ENCODE results near the gene GTPBP3.
"Not testable (repeated sequence)": the region's sequence is repeated elsewhere in the genome, so short reads cannot be mapped to it uniquely, and the experiment has no call there.

The GTPBP3 gene

GRCh38 chr19:17348700-17349099, 11.3 kb downstream of the GTPBP3 start:
- peaks cover 27% of the 10 kb centered on the region for H3K4me1 ChIP-seq (ENCODE audit: control insufficient read depth, insufficient read depth, low read length)
- no peak overlapping the region for H3K4me3 ChIP-seq (ENCODE audit: low read length in 2 of 2)
- H3K36me3 ChIP-seq (ENCODE audit: control insufficient read depth in 2 of 2, insufficient read depth in 2 of 2, low read length in 2 of 2), result no peaks in the 10 kb centered on the region
- no peaks in the 10 kb centered on the region for H3K9me3 ChIP-seq (ENCODE audit: control insufficient read depth in 2 of 2, low read length in 2 of 2)
- peak overlapping the region; percentile 49 for H3K27ac ChIP-seq (ENCODE audit: low read length)
- peaks cover 0 to 4% of the 10 kb centered on the region in 2 donors for H3K27me3 ChIP-seq (ENCODE audit: control insufficient read depth in 1 of 2, insufficient read depth in 2 of 2, low read length in 2 of 2)
- no peak overlapping the region for H3K9ac ChIP-seq (ENCODE audit: low read length in 2 of 2)

- peaks cover 0 to 4% of the 10 kb centered on the region in 2 donors for H3K27me3 ChIP-seq (ENCODE audit: control insufficient read depth in 1 of 2, insufficient read depth in 2 of 2, low read length in 2 of 2)
- H3K9ac ChIP-seq (ENCODE audit: low read length in 2 of 2), result no peak overlapping the region
- no peak overlapping the region for H3K4me3 ChIP-seq (ENCODE audit: low read length in 2 of 2)
- H3K36me3 ChIP-seq (ENCODE audit: control insufficient read depth in 2 of 2, insufficient read depth in 2 of 2, low read length in 2 of 2), result no peaks in the 10 kb centered on the region
- H3K4me1 ChIP-seq (ENCODE audit: control insufficient read depth, insufficient read depth, low read length), result peaks cover 21% of the 10 kb centered on the region
- no peaks in the 10 kb centered on the region for H3K9me3 ChIP-seq (ENCODE audit: control insufficient read depth in 2 of 2, low read length in 2 of 2)
- no peak overlapping the region for H3K27ac ChIP-seq (ENCODE audit: low read length)
Measured at GRCh38 chr19:17351815-17352435, 14.6 kb downstream of the GTPBP3 start.

DNA sequence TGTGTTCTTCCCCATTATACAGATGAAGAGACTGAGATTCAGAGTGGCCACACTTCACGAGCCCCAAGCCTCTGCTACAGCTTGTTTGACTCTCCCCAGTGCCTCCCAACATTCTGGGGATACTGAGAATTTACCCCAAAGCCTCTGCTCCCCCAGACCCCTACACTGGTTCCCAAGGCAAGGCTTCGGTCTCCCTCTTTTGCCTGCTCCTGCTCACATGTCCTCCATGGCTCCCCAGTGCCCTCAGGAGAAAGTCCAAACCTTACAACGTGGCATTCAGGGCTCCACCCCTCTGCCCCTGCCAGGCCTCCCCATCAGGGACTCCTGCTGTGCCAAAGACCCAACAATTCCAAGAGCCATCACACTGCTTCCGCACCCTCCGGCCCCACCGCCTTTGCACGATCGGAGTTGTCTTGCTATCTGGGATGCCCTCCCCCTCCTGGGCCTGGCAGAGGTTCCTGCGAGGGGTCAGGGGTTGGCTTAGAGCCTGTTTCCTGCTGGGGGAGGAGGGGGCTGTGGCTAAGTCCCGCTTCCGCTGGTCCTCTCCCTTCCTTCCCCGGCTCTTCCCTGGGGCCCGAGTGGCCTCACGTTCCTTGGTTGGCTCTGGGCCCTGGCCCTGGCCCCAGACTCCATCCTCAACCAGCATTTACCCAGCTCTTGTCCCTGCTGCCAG, 15.4 kb downstream of the GTPBP3 start:
- no peaks in the 10 kb centered on the region for H3K9me3 ChIP-seq (ENCODE audit: control insufficient read depth in 2 of 2, low read length in 2 of 2)
- no peak overlapping the region for H3K9ac ChIP-seq (ENCODE audit: low read length in 2 of 2)
- peaks cover 13% of the 10 kb centered on the region for H3K4me1 ChIP-seq (ENCODE audit: control insufficient read depth, insufficient read depth, low read length)
- H3K27ac ChIP-seq (ENCODE audit: low read length), result no peak overlapping the region
- H3K36me3 ChIP-seq (ENCODE audit: control insufficient read depth in 2 of 2, insufficient read depth in 2 of 2, low read length in 2 of 2), result no peaks in the 10 kb centered on the region
- H3K27me3 ChIP-seq (ENCODE audit: control insufficient read depth in 1 of 2, insufficient read depth in 2 of 2, low read length in 2 of 2), result peaks cover 0 to 4% of the 10 kb centered on the region in 2 donors
- no peak overlapping the region for H3K4me3 ChIP-seq (ENCODE audit: low read length in 2 of 2)

GRCh38 chr19:17353386-17353785, 16.0 kb downstream of the GTPBP3 start:
- Histone ChIP-seq H3K4me3 (ENCODE audit: low read length in 2 of 2) (no peak overlapping the region), H3K9me3 (ENCODE audit: control insufficient read depth in 2 of 2, low read length in 2 of 2) (no peaks in the 10 kb centered on the region), H3K27me3 (ENCODE audit: control insufficient read depth in 1 of 2, insufficient read depth in 2 of 2, low read length in 2 of 2) (peaks cover 0 to 4% of the 10 kb centered on the region in 2 donors), H3K36me3 (ENCODE audit: control insufficient read depth in 2 of 2, insufficient read depth in 2 of 2, low read length in 2 of 2) (no peaks in the 10 kb centered on the region), H3K9ac (ENCODE audit: low read length in 2 of 2) (no peak overlapping the region), H3K4me1 (ENCODE audit: control insufficient read depth, insufficient read depth, low read length) (peaks cover 8% of the 10 kb centered on the region), H3K27ac (ENCODE audit: low read length) (no peak overlapping the region)

- Histone ChIP-seq H3K9ac (ENCODE audit: low read length in 2 of 2) (no peak overlapping the region), H3K36me3 (ENCODE audit: control insufficient read depth in 2 of 2, insufficient read depth in 2 of 2, low read length in 2 of 2) (no peaks in the 10 kb centered on the region)
Measured at GRCh38 chr19:17357078-17357666, 19.8 kb downstream of the GTPBP3 start.

DNA sequence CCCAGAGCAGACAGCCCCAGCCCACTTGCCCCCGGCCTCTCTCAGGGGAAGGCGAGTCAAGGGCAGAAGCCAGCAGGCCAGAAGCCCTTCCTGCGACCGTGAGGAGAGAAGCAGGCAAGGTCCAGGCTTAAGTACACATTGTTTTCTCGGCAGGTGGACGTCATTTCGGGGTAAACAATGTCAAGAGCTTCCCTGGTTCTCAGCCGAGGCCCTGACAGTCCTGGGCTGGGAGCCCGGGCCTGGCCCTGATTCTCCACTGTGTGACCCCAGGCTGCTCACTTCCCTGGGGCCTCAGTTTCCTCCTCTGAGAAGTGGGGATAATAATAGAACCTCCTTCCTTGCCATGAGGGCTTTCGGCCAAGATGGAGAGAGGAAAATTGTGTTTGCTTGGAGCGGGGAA, 20.4 kb downstream of the GTPBP3 start:
- Histone ChIP-seq H3K27ac (ENCODE audit: low read length) (no peak overlapping the region), H3K4me1 (ENCODE audit: control insufficient read depth, insufficient read depth, low read length) (no peaks in the 10 kb centered on the region), H3K27me3 (ENCODE audit: control insufficient read depth in 1 of 2, insufficient read depth in 2 of 2, low read length in 2 of 2) (no peaks in the 10 kb centered on the region), H3K36me3 (ENCODE audit: control insufficient read depth in 2 of 2, insufficient read depth in 2 of 2, low read length in 2 of 2) (no peaks in the 10 kb centered on the region), H3K4me3 (ENCODE audit: low read length in 2 of 2) (no peak overlapping the region), H3K9ac (ENCODE audit: low read length in 2 of 2) (no peak overlapping the region), H3K9me3 (ENCODE audit: control insufficient read depth in 2 of 2, low read length in 2 of 2) (no peaks in the 10 kb centered on the region)

More at GRCh38 chr19:17357078-17357666, 19.8 kb downstream of the GTPBP3 start:
- H3K9me3 ChIP-seq (ENCODE audit: control insufficient read depth in 2 of 2, low read length in 2 of 2), result no peaks in the 10 kb centered on the region
- H3K27me3 ChIP-seq (ENCODE audit: control insufficient read depth in 1 of 2, insufficient read depth in 2 of 2, low read length in 2 of 2), result no peaks in the 10 kb centered on the region
- no peak overlapping the region for H3K4me3 ChIP-seq (ENCODE audit: low read length in 2 of 2)
- no peaks in the 10 kb centered on the region for H3K4me1 ChIP-seq (ENCODE audit: control insufficient read depth, insufficient read depth, low read length)
- H3K27ac ChIP-seq (ENCODE audit: low read length), result no peak overlapping the region

DNA sequence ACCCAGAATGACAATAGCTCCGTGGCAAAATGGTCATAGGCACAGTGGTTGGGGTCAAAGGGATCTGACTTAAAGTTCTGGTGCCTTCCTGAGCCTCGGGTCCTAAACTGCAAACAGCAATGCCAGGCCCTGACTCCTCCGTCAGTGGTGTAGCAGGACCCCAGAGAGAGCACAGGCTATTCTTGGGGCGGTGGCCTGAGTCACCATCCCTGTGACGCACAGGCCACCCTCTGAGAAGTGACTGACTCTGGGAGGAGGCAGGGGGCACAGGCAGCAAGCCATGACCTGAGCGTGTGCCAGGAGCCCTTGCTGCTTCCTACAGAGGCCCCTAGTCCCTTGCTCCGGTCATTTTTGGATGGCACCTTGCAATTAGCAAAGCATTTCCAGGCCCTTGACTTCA, 21.0 kb downstream of the GTPBP3 start:
- Histone ChIP-seq H3K36me3 (ENCODE audit: control insufficient read depth in 2 of 2, insufficient read depth in 2 of 2, low read length in 2 of 2) (no peaks in the 10 kb centered on the region), H3K27ac (ENCODE audit: low read length) (no peak overlapping the region), H3K9me3 (ENCODE audit: control insufficient read depth in 2 of 2, low read length in 2 of 2) (no peaks in the 10 kb centered on the region), H3K4me3 (ENCODE audit: low read length in 2 of 2) (no peak overlapping the region), H3K9ac (ENCODE audit: low read length in 2 of 2) (no peak overlapping the region), H3K27me3 (ENCODE audit: control insufficient read depth in 1 of 2, insufficient read depth in 2 of 2, low read length in 2 of 2) (no peaks in the 10 kb centered on the region), H3K4me1 (ENCODE audit: control insufficient read depth, insufficient read depth, low read length) (no peaks in the 10 kb centered on the region)

DNA sequence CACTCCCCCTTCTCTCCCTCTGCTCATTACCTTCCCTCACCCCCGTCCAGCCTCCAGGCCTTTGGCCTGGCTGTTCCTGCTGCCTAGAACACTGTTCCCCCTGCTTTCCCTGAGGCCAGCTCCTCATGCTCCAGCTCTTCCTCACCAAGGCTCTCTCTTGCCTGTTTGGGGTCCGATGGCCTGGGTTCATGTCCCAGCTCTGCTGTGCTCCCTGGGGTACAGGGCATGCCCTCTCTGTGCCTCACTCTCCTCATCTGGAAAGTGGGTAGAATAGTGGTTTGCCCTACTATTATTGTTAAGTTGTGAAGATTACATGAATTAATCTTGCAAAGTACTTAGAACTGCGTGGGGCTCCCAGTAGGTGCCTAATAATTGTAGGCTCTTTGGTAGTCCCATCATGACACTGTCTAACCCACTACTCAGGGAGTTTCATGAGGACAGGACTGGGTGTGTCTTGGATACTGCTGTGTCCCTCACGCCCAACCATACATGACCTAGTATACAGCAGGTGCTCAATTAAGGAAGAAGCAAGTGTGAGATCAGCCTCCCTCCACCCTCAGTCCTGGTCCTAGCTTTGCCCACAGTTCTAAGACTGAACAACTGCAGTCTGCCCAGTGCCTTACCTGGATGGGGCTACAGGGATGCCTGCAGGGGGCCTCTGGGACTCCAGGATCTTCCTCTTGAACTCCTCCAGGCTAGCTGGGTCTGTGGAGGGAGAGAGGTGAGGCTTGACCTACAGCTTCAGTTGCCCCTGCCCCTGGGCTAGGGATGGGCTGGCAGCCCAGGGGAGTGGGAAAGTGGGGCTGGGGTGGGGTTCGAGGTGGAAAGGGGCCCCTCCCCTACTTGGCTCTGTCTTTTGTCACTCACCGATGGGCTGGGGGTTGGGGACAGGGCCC, 22.8 kb downstream of the GTPBP3 start:
- Histone ChIP-seq H3K9me3 (ENCODE audit: control insufficient read depth in 2 of 2, low read length in 2 of 2) (no peaks in the 10 kb centered on the region), H3K36me3 (ENCODE audit: control insufficient read depth in 2 of 2, insufficient read depth in 2 of 2, low read length in 2 of 2) (no peaks in the 10 kb centered on the region), H3K9ac (ENCODE audit: low read length in 2 of 2) (no peak overlapping the region), H3K27me3 (ENCODE audit: control insufficient read depth in 1 of 2, insufficient read depth in 2 of 2, low read length in 2 of 2) (no peaks in the 10 kb centered on the region), H3K4me3 (ENCODE audit: low read length in 2 of 2) (no peak overlapping the region), H3K27ac (ENCODE audit: low read length) (no peak overlapping the region), H3K4me1 (ENCODE audit: control insufficient read depth, insufficient read depth, low read length) (no peaks in the 10 kb centered on the region)

DNA sequence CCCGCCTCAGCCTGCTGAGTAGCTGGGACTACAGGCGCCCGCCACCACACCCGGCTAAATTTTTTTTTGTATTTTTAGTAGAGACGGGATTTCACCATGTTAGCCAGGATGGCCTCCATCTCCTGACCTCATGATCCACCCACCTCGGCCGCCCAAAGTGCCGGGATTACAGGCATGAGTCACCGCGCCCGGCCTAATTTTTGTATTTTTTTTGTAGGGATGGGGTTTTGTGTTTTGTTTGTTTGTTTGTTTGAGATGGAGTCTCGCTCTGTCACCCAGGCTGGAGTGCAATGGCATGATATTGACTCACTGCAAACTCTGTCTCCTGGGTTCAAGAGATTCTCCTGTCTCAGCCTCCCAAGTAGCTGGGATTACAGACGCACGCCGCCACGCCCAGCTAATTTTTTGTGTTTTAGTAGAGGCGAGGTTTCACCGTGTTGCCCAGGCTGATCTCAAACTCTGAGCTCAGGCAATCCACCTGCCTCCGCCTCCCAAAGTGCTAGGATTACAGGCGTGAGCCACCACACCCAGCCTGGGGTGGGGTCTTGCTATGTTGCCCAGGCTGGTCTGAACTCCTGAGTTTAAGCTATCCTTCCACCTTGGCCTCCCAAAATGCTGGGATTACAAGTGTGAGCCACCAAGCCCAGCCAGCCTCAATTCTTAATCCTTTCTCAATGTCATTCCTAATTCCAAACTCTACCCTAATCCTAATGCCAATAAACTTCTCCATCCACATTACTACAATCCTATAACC, 26.7 kb downstream of the GTPBP3 start:
- H3K36me3 ChIP-seq (ENCODE audit: control insufficient read depth in 2 of 2, insufficient read depth in 2 of 2, low read length in 2 of 2); H3K27ac ChIP-seq (ENCODE audit: low read length); H3K27me3 ChIP-seq (ENCODE audit: control insufficient read depth in 1 of 2, insufficient read depth in 2 of 2, low read length in 2 of 2); H3K4me3 ChIP-seq (ENCODE audit: low read length in 2 of 2); H3K4me1 ChIP-seq (ENCODE audit: control insufficient read depth, insufficient read depth, low read length); H3K9me3 ChIP-seq (ENCODE audit: control insufficient read depth in 2 of 2, low read length in 2 of 2); H3K9ac ChIP-seq (ENCODE audit: low read length in 2 of 2): not testable (repeated sequence)

- Histone ChIP-seq H3K9ac (ENCODE audit: low read length in 2 of 2) (no peak overlapping the region), H3K36me3 (ENCODE audit: control insufficient read depth in 2 of 2, insufficient read depth in 2 of 2, low read length in 2 of 2) (no peaks in the 10 kb centered on the region), H3K27me3 (ENCODE audit: control insufficient read depth in 1 of 2, insufficient read depth in 2 of 2, low read length in 2 of 2) (no peaks in the 10 kb centered on the region), H3K27ac (ENCODE audit: low read length) (no peak overlapping the region), H3K4me1 (ENCODE audit: control insufficient read depth, insufficient read depth, low read length) (peaks cover 8% of the 10 kb centered on the region), H3K9me3 (ENCODE audit: control insufficient read depth in 2 of 2, low read length in 2 of 2) (no peaks in the 10 kb centered on the region), H3K4me3 (ENCODE audit: low read length in 2 of 2) (no peak overlapping the region)
Measured at GRCh38 chr19:17365361-17365760, 28.0 kb downstream of the GTPBP3 start.
